Progenitor cell of endocrine pancreas (in vitro differentiated cells): ENCODE measurements around the gene DFFB. TPM values are rescaled to one million over a fixed set of nuclear protein-coding genes. Genes with fewer than 3 reads are reported as not detected.

ENCODE experiments used
- DNase-seq: peaks from one replicate; pipeline ENCODE4 v3.0.0; 2021; ENCODE audit warnings: low spot score; ENCODE audit not compliant: unreplicated experiment
- H3K27ac Mint-ChIP-seq: 2 replicates; pipeline ENCODE4 v1.8.0; 2021; ENCODE audit warnings: mild to moderate bottlenecking, moderate library complexity, mixed read lengths
- H3K27me3 Mint-ChIP-seq: 2 replicates; pipeline ENCODE4 v1.8.0; 2021; ENCODE audit warnings: mixed read lengths
- H3K36me3 Mint-ChIP-seq: 2 replicates; pipeline ENCODE4 v1.8.0; 2022; ENCODE audit warnings: mixed read lengths; ENCODE audit not compliant: insufficient read depth
- H3K4me1 Mint-ChIP-seq: 2 replicates; pipeline ENCODE4 v1.8.0; 2021; ENCODE audit warnings: low read depth, mixed read lengths
- H3K4me3 Mint-ChIP-seq: 2 replicates; pipeline ENCODE4 v1.8.0; 2021; ENCODE audit warnings: low read depth, mild to moderate bottlenecking, moderate library complexity, mixed read lengths
- H3K9me3 Mint-ChIP-seq: 2 replicates; pipeline ENCODE4 v1.8.0; 2021; ENCODE audit warnings: low read depth, mixed read lengths
- CTCF ChIP-seq: fragments of 200-600 bp; sonication (generic); IDR thresholded peaks from one replicate; pipeline ENCODE4 v1.5.0; 2021; ENCODE audit warnings: antibody characterized with exemption, mild to moderate bottlenecking; ENCODE audit not compliant: unreplicated experiment
- total RNA-seq: library from RNA; stranded (reverse); gene quantifications from 2 replicates; pipeline ENCODE4 v1.2.1, GENCODE V29; 2021

Gene DFFB
- total RNA-seq, 1 donor from 2014 or later = 11.9 TPM

DNA sequence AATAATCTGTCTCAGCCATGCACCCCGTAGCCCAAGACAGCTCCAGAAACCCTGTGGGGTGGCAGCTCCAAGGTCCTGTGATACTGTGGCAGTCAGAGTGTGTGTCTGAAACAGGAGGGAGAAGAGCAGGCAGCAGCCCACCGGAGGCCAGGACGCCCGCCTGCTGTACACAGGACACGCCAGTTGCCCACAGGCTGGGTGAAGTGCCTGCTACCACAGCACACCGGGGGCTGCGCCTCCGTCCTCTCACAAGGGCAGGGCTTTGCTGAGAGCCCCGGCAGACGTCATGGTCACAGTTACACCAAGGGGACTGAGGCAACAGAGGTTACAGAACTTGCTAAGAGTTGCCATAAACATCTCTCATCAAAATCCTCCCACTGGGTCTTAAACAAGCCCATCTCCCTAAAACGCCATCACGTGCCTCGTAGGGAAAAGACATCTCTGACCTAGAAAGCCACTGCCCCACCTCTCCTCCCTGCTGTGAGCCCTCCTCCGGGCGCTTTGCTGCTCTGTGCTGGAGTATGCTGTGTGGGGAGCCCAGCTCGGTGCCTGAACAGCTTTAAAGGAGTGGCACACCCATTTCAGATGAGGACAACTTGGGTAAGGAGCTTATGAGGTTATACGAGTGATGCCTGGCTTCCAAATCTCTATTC lies 37.5 kb downstream of the DFFB start:
- no peak for TF ChIP-seq CTCF

GRCh38 chr1:3895279-3895950 lies 38.1 kb downstream of the DFFB start:
- Mint-ChIP-seq H3K27me3 (no peaks in the 10 kb centered on the region), H3K9me3 (peaks cover 4% of the 10 kb centered on the region), H3K4me1 (peaks cover 5% of the 10 kb centered on the region), H3K27ac (no peak overlapping the region), H3K36me3 (peaks cover 16% of the 10 kb centered on the region), H3K4me3 (no peak overlapping the region)
- TF ChIP-seq CTCF = no peak
- no peak for DNase-seq

More for the DNA sequence above, 37.5 kb downstream of the DFFB start:
- peaks cover 20% of the 10 kb centered on the region for H3K36me3 Mint-ChIP-seq
- peaks cover 5% of the 10 kb centered on the region for H3K4me1 Mint-ChIP-seq
- no peak for DNase-seq
- H3K27me3 Mint-ChIP-seq = no peaks in the 10 kb centered on the region
- peaks cover 4% of the 10 kb centered on the region for H3K9me3 Mint-ChIP-seq
- no peak overlapping the region for H3K4me3 Mint-ChIP-seq
- no peak overlapping the region for H3K27ac Mint-ChIP-seq

DNA sequence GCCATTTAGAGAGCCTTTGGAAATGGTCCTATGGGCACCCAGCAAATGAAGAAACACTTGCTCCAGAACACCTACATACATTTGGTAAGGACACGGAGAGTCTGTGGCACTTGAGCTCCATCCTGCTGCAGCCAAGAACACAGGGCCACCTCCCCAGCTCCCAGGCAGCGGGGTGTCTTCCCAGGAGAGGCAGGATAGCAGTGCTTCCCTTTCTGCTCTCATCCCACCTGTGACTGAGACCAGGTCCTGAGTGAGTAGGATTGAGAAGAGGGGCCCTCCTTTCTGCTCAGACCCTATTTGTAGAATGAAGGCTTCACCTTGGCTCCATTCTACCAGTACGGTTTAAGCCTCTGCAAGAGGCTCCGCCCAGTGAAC lies 38.7 kb downstream of the DFFB start:
- peaks cover 13% of the 10 kb centered on the region for H3K36me3 Mint-ChIP-seq
- H3K4me1 Mint-ChIP-seq = peaks cover 5% of the 10 kb centered on the region
- no peak overlapping the region for H3K27ac Mint-ChIP-seq
- peaks cover 4% of the 10 kb centered on the region for H3K9me3 Mint-ChIP-seq
- H3K27me3 Mint-ChIP-seq = no peaks in the 10 kb centered on the region
- H3K4me3 Mint-ChIP-seq = no peak overlapping the region
- DNase-seq = no peak
- TF ChIP-seq CTCF = no peak

GRCh38 chr1:3896396-3897000 lies 39.2 kb downstream of the DFFB start:
- no peak overlapping the region for H3K27ac Mint-ChIP-seq
- H3K4me1 Mint-ChIP-seq = peaks cover 5% of the 10 kb centered on the region
- peaks cover 13% of the 10 kb centered on the region for H3K36me3 Mint-ChIP-seq
- no peak overlapping the region for H3K4me3 Mint-ChIP-seq
- H3K9me3 Mint-ChIP-seq = peaks cover 4% of the 10 kb centered on the region
- no peak for TF ChIP-seq CTCF
- no peak for DNase-seq
- H3K27me3 Mint-ChIP-seq = no peaks in the 10 kb centered on the region

GRCh38 chr1:3898475-3898735 lies 41.1 kb downstream of the DFFB start:
- H3K9me3 Mint-ChIP-seq = peaks cover 4% of the 10 kb centered on the region
- peak overlapping the region; percentile 3 for H3K27ac Mint-ChIP-seq
- TF ChIP-seq CTCF = no peak
- H3K27me3 Mint-ChIP-seq = no peaks in the 10 kb centered on the region
- H3K4me1 Mint-ChIP-seq = peaks cover 5% of the 10 kb centered on the region
- H3K4me3 Mint-ChIP-seq = peak overlapping the region; percentile 86
- peaks cover 10% of the 10 kb centered on the region for H3K36me3 Mint-ChIP-seq
- DNase-seq = no peak
